A549 (cell line): Measurements from ENCODE around the gene EVC. TPM values are rescaled to one million over a fixed set of nuclear protein-coding genes. Genes with fewer than 3 reads are reported as not detected.
"Not testable (repeated sequence)": the region's sequence is repeated elsewhere in the genome, so short reads cannot be mapped to it uniquely, and the experiment has no call there.

Experiments used
- ATAC-seq, 2 experiments: fragments of 200-7000 bp in 1 of 2; fragments of >200 bp in 1 of 2; cut with Nextera tagmentation in 1 of 2; cut with Tn5 transposase in 1 of 2; 3 replicates each; pipeline versions ENCODE4 v1.8.0 to v1.9.1; 2018 to 2020; ENCODE audit warnings: mild to moderate bottlenecking in 1 of 2, moderate library complexity in 1 of 2
- CTCF ChIA-PET: fragments of 300-600 bp; sonication (Branson Sonifier 250); formaldehyde crosslinking; extraction: SDS; loops from one replicate; lab custom pipeline; 2021; ENCODE audit warnings: antibody characterized with exemption, inconsistent platforms; lab: Yijun Ruan, JAX
- POLR2A ChIA-PET: fragments of 350-600 bp; formaldehyde crosslinking; extraction: SDS; loops from one replicate; lab custom pipeline; 2021; ENCODE audit warnings: antibody characterized with exemption, inconsistent platforms; lab: Yijun Ruan, JAX
- DNase-seq, 2 experiments: peaks; one replicate each; pipeline versions ENCODE4 v3.0.0 to v3.0.0-alpha.2; 2011 to 2016; ENCODE audit warnings: low read depth in 1 of 2, low spot score in 1 of 2
- FAIRE-seq: peaks from 2 replicates; lab custom pipeline; 2011; peaks lifted over from hg19 to GRCh38; lab: Jason Lieb, UNC
- H3K27ac ChIP-seq, 2 experiments: fragments of >200 bp; sonication (Bioruptor Twin); formaldehyde crosslinking; 3 replicates each; pipeline ENCODE4 v1.5.1; 2016 to 2017
- H3K4me1 ChIP-seq: fragments of >200 bp; sonication (Bioruptor Twin); formaldehyde crosslinking; 3 replicates; pipeline ENCODE4 v1.6.1; 2016
- H3K4me2 ChIP-seq: fragments of >200 bp; sonication (Bioruptor Twin); formaldehyde crosslinking; 3 replicates; pipeline ENCODE4 v1.6.1; 2016
- H3K4me3 ChIP-seq: fragments of >200 bp; sonication (Bioruptor Twin); formaldehyde crosslinking; 3 replicates; pipeline ENCODE4 v1.5.1; 2016
- H3K9me3 ChIP-seq: fragments of >200 bp; sonication (Bioruptor Twin); formaldehyde crosslinking; 3 replicates; pipeline ENCODE4 v1.6.1; 2016
- BHLHE40 ChIP-seq: IDR thresholded peaks from 2 replicates; pipeline ENCODE4 v1.6.1; 2012; ENCODE audit warnings: low read depth, low read length, inconsistent platforms
- CBX2 ChIP-seq: fragments of 200-600 bp; sonication (generic); IDR thresholded peaks from 2 replicates; pipeline ENCODE4 v1.6.1; 2016; ENCODE audit warnings: low read depth, mild to moderate bottlenecking, borderline replicate concordance
- CHD4 ChIP-seq: fragments of 200-600 bp; sonication (generic); IDR thresholded peaks from 2 replicates; pipeline ENCODE4 v1.6.1; 2016; ENCODE audit warnings: antibody characterized with exemption, mild to moderate bottlenecking, borderline replicate concordance
- EHMT2 ChIP-seq: fragments of 200-600 bp; sonication (generic); IDR thresholded peaks from 2 replicates; pipeline ENCODE4 v1.6.1; 2016; ENCODE audit warnings: antibody characterized with exemption, low read depth, mild to moderate bottlenecking, moderate library complexity
- FOSB ChIP-seq: fragments of 250-450 bp; sonication (Bioruptor Pico); IDR thresholded peaks from 2 replicates; pipeline ENCODE4 v1.5.0; 2020; ENCODE audit warnings: mild to moderate bottlenecking, moderate library complexity
- FOSL2 ChIP-seq, 2 experiments: fragments of 450-650 bp in 1 of 2; fragments of >200 bp in 1 of 2; sonication (Bioruptor Twin) in 1 of 2; formaldehyde crosslinking; IDR thresholded peaks; 2 replicates each; pipeline versions ENCODE4 v1.5.0 to v1.6.1; 2016 to 2020; ENCODE audit warnings: mild to moderate bottlenecking in 1 of 2, moderate library complexity in 1 of 2
- FOXS1 ChIP-seq: fragments of 250-450 bp; sonication (Bioruptor Pico); IDR thresholded peaks from 2 replicates; pipeline ENCODE4 v1.5.0; 2020; ENCODE audit warnings: mild to moderate bottlenecking, moderate library complexity
- GATA3 ChIP-seq: IDR thresholded peaks from 2 replicates; pipeline ENCODE4 v1.6.1; 2012; ENCODE audit warnings: borderline replicate concordance
- HDAC2 ChIP-seq: fragments of 200-600 bp; sonication (generic); IDR thresholded peaks from 2 replicates; pipeline ENCODE4 v1.6.1; 2016
- HOXB13 ChIP-seq: fragments of 250-450 bp; sonication (Bioruptor Pico); IDR thresholded peaks from 2 replicates; pipeline ENCODE4 v1.5.0; 2020; ENCODE audit warnings: low read depth, mild to moderate bottlenecking, moderate library complexity
- JUNB ChIP-seq: fragments of >200 bp; sonication (Bioruptor Twin); formaldehyde crosslinking; IDR thresholded peaks from 2 replicates; pipeline ENCODE4 v1.6.1; 2016
- KDM1A ChIP-seq: fragments of 200-600 bp; sonication (generic); IDR thresholded peaks from 2 replicates; pipeline ENCODE4 v1.6.1; 2016; ENCODE audit warnings: low read depth, mild to moderate bottlenecking
- MAZ ChIP-seq: fragments of 150-350 bp; IDR thresholded peaks from 2 replicates; pipeline ENCODE4 v1.6.1; 2014; ENCODE audit warnings: antibody characterized with exemption, low read depth, low read length, borderline replicate concordance
- NR3C1 ChIP-seq: fragments of >200 bp; sonication (Bioruptor Twin); formaldehyde crosslinking; IDR thresholded peaks from 3 replicates; pipeline ENCODE4 v1.6.1; 2017
- POLR2AphosphoS2 ChIP-seq: conservative IDR thresholded peaks from 2 replicates; pipeline ENCODE4 v1.6.1; 2012; ENCODE audit warnings: low read length, improper control_type of control experiment, inconsistent platforms
- RARB ChIP-seq: fragments of 250-450 bp; sonication (Bioruptor Pico); IDR thresholded peaks from 2 replicates; pipeline ENCODE4 v1.8.0; 2021; ENCODE audit warnings: mild to moderate bottlenecking, moderate library complexity
- RCOR1 ChIP-seq: fragments of 150-350 bp; IDR thresholded peaks from 2 replicates; pipeline ENCODE4 v1.6.1; 2014; ENCODE audit warnings: antibody characterized with exemption, low read length, low read depth
- RFX5 ChIP-seq: fragments of 450-650 bp; IDR thresholded peaks from 2 replicates; pipeline ENCODE4 v1.7.1; 2014; ENCODE audit warnings: antibody characterized with exemption, mild to moderate bottlenecking, moderate library complexity
- RNF2 ChIP-seq: fragments of 200-600 bp; sonication (generic); IDR thresholded peaks from 2 replicates; pipeline ENCODE4 v1.6.1; 2016; ENCODE audit warnings: low read depth, mild to moderate bottlenecking, antibody characterized with exemption, moderate library complexity, borderline replicate concordance
- ZC3H11A ChIP-seq: fragments of 450-650 bp; IDR thresholded peaks from 2 replicates; pipeline ENCODE4 v1.6.1; 2014; ENCODE audit warnings: antibody characterized with exemption, mild to moderate bottlenecking
- WGBS: methylation state at CpG from one replicate; pipeline ENCODE4 v1.1.6; 2017; ENCODE audit errors: missing lambda C conversion rate; 5-methylcytosine and 5-hydroxymethylcytosine counted together
- polyA plus RNA-seq, 4 experiments: library from polyadenylated mRNA; depleted of rRNA in 3 of 4; stranded (reverse); fragments of >200 nt; fragmentation: RNase III in 1 of 4; extraction: RNeasy Plus Mini Kit Qiagen cat#74134 plus additional on column Dnase treatment in 1 of 4; gene quantifications; 2 replicates in 3 of 4; 3 replicates in 1 of 4; pipeline ENCODE4 v1.2.3, GENCODE V29; 2011 to 2017
- TF ChIP-seq, protein P1 (sequence below): IDR thresholded peaks from 2 replicates; pipeline ENCODE4 v1.6.1; 2012; ENCODE audit warnings: low read depth, borderline replicate concordance
- TF ChIP-seq, protein P2 (sequence below): fragments of 150-350 bp; IDR thresholded peaks from 2 replicates; pipeline ENCODE4 v1.6.1; 2014; ENCODE audit warnings: low read depth, mild to moderate bottlenecking, low read length
- TF ChIP-seq, protein P3 (sequence below): fragments of 450-650 bp; IDR thresholded peaks from 2 replicates; pipeline ENCODE4 v1.6.1; 2014; ENCODE audit warnings: antibody characterized with exemption

Gene EVC
- polyA plus RNA-seq, 2 of the 4 experiments (the other 2 are of a cell fraction), result 3.0 to 5.5 TPM

DNA sequence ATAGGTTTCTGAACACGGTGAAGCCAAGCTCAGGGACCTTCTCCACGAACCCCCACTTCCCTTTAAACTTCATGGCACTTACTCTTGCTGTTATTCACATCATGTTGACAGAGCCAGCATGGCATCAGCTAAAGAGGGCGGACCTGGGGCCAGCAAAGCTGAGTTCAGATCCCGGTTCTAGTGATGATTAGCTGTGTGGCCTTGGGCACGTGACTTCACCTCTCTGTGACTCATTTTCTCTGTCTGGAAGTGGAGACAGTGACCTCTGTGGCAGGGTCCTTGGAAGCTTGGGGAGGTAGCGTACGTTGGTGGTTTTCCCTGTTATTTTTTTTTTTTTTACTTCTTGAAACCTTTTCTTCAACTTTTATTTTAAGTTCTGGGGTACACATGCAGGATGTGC lies 13.4 kb downstream of the EVC start (continued):
- TF ChIP-seq CBX2, result no peak
- peak; percentile 7; the same call in 1 of the 2 replicates for TF ChIP-seq FOSL2 (IDR thresholded peaks at IDR 0.05)
- TF ChIP-seq FOSL2 (CRISPR knock-in tag; IDR thresholded peaks at IDR 0.05), result no peak
- TF ChIP-seq CHD4, result no peak
- TF ChIP-seq, protein P1, sequence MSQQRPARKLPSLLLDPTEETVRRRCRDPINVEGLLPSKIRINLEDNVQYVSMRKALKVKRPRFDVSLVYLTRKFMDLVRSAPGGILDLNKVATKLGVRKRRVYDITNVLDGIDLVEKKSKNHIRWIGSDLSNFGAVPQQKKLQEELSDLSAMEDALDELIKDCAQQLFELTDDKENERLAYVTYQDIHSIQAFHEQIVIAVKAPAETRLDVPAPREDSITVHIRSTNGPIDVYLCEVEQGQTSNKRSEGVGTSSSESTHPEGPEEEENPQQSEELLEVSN, result no peak
- TF ChIP-seq RFX5, result no peak
- TF ChIP-seq KDM1A, result no peak
- TF ChIP-seq MAZ, result no peak
- TF ChIP-seq, all 56 proteins: peak for 3

DNA sequence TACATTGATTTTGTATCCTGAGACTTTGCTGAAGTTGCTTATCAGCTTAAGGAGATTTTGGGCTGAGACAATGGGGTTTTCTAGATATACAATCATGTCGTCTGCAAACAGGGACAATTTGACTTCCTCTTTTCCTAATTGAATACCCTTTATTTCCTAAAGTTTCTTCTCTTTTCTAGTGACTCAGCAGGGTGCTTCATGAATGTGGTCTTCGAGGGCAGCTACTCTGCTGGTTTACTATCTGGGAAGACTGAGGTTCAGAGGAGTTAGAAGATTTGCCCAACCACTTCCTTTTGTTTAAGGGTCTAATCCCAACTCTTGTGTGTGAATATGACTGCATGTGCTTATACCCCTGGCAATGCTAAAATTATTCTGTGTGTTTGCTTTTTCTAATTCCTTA lies 17.4 kb downstream of the EVC start:
- CTCF ChIA-PET, H3K4me2 ChIP-seq, ATAC-seq, H3K9me3 ChIP-seq, H3K4me3 ChIP-seq, H3K27ac ChIP-seq, DNase-seq, POLR2A ChIA-PET, FAIRE-seq: not testable (repeated sequence)
- peaks cover 13% of the 10 kb centered on the region for H3K4me1 ChIP-seq
- 79% methylated on average over 2 of the region's 2 CpGs for WGBS

DNA sequence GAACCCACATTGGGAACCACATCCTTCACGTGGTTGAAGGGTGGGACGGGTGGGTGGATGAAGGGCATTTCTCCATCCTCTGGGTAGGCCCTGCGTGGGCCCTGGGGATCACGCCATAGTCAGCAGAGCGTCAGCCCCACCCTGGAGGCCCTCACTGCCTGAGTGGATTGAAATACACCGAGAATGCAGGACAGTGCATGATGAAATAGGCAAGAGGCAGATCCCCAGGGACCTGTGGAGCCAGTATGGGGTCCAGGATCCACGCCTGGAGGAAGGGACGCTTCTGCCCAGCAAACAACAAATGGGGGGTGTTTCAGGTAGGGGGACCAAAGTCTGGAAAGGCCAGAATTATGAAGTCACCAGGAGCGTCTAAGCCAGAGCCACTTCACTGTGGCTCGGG lies 19.4 kb downstream of the EVC start:
- Histone ChIP-seq H3K9me3 (no peaks in the 10 kb centered on the region), H3K27ac (no peak overlapping the region), H3K4me1 (no peaks in the 10 kb centered on the region)
- no peak for ATAC-seq
- POLR2A ChIA-PET, result no interaction called here
- no peak for TF ChIP-seq NR3C1
- TF ChIP-seq, protein P2, sequence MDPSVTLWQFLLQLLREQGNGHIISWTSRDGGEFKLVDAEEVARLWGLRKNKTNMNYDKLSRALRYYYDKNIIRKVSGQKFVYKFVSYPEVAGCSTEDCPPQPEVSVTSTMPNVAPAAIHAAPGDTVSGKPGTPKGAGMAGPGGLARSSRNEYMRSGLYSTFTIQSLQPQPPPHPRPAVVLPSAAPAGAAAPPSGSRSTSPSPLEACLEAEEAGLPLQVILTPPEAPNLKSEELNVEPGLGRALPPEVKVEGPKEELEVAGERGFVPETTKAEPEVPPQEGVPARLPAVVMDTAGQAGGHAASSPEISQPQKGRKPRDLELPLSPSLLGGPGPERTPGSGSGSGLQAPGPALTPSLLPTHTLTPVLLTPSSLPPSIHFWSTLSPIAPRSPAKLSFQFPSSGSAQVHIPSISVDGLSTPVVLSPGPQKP, result no peak
- TF ChIP-seq ZC3H11A, result no peak
- no peak for TF ChIP-seq POLR2AphosphoS2
- no peak for TF ChIP-seq CBX2
- no peak for TF ChIP-seq KDM1A
- TF ChIP-seq JUNB, result no peak
- TF ChIP-seq CHD4, result no peak
- TF ChIP-seq RARB (CRISPR knock-in tag), result no peak
- no peak for TF ChIP-seq HDAC2
- TF ChIP-seq FOSB (CRISPR knock-in tag), result no peak
- no peak for TF ChIP-seq FOXS1 (CRISPR knock-in tag)
- no peak for TF ChIP-seq EHMT2
- TF ChIP-seq, all 56 proteins: peak for 0
- 89% methylated on average over 5 of the region's 10 CpGs for WGBS
- CTCF ChIA-PET, result no interaction called here
- FAIRE-seq, result no peak
- no peak overlapping the region for H3K4me3 ChIP-seq
- DNase-seq, result no peak
- H3K4me2 ChIP-seq, result no peak overlapping the region

DNA sequence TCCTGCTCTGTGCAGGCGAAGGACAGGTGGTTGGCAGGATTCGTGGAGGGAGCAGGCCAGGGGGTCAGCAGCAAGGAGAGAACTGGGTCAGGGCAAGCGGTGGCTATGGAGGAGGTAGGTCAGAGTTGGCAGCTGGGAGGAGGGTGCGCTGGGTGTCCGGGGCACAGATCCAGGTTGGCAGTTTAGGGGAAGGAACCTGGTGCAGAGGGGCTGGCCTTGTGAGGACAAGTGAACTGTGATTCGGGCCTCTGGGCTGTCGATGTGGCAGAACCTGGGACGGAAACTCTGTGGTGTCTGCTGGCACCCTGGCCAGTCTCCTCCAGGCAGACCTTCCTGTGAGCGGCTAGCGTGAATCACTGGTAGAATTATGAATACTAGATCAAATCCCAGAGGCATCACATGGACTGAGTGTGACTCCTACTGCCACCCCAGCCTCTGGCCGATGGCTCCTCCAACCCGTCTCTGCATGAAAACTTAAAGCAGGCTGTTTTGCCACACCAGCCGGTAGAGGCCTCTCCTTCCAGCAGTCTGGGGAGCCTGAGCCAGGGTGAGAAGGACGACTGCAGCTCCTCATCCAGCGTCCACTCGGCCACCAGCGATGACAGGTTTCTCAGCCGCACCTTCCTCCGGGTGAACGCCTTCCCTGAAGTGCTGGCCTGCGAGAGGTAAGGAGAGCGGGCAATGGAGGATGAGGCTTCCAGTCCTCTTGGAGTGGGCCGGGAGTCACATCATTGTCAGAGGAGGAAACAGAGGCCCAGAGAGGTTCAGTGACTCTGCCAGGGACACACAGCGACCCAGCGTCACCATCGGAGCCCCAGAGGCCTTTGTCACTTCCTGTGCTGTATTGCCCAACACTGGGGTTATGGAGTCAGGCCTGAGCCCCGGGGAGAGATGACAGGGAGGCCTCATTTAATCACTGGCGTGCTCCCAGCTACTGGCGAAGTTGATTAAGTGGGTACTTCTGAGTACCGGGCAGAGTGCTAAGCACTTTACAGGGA lies 20.3 kb downstream of the EVC start:
- WGBS, result 95% methylated on average over 21 of the region's 30 CpGs
- no peak overlapping the region for H3K27ac ChIP-seq
- DNase-seq (no peak), FAIRE-seq (no peak)
- H3K9me3 ChIP-seq, result no peaks in the 10 kb centered on the region
- POLR2A ChIA-PET, result no interaction called here
- no peaks in the 10 kb centered on the region for H3K4me1 ChIP-seq
- TF ChIP-seq BHLHE40, result no peak
- TF ChIP-seq CBX2, result no peak
- TF ChIP-seq RFX5, result no peak
- TF ChIP-seq HOXB13 (CRISPR knock-in tag), result no peak
- TF ChIP-seq, protein P3, sequence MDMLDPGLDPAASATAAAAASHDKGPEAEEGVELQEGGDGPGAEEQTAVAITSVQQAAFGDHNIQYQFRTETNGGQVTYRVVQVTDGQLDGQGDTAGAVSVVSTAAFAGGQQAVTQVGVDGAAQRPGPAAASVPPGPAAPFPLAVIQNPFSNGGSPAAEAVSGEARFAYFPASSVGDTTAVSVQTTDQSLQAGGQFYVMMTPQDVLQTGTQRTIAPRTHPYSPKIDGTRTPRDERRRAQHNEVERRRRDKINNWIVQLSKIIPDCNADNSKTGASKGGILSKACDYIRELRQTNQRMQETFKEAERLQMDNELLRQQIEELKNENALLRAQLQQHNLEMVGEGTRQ, result no peak
- TF ChIP-seq FOXS1 (CRISPR knock-in tag), result no peak
- no peak for TF ChIP-seq GATA3
- no peak for TF ChIP-seq RCOR1
- no peak for TF ChIP-seq RNF2
- no peak for TF ChIP-seq FOSL2 (IDR thresholded peaks at IDR 0.05)
- no peak for TF ChIP-seq FOSL2 (CRISPR knock-in tag; IDR thresholded peaks at IDR 0.05)
- no peak for TF ChIP-seq JUNB
- no peak for TF ChIP-seq MAZ
- no peak for TF ChIP-seq ZC3H11A
- TF ChIP-seq KDM1A, result no peak
- TF ChIP-seq, all 56 proteins: peak for 0
- CTCF ChIA-PET, result no interaction called here
- Histone ChIP-seq H3K4me3 (no peak overlapping the region), H3K4me2 (no peak overlapping the region)
- no peak for ATAC-seq
